ENCODE measurements around the gene KAT5. TPM values are rescaled to one million over a fixed set of nuclear protein-coding genes. Genes with fewer than 3 reads are reported as not detected.
"Not testable (repeated sequence)": the region's sequence is repeated elsewhere in the genome, so short reads cannot be mapped to it uniquely, and the experiment has no call there.

KAT5 gene
- total RNA-seq (2014; rRNA removed; shearing (Covaris generic)), result 30.7 and 34.0 TPM in 2 replicates

- peaks cover 13% of the 10 kb centered on the region for H3K36me3 ChIP-seq
- H3K27ac ChIP-seq, result peak within 1 kb of the TSS; percentile 95
- H3K4me3 ChIP-seq, result peak within 1 kb of the TSS; percentile 81
- no peaks in the 10 kb centered on the region for H3K9me3 ChIP-seq (replicated peaks)
- H3K4me1 ChIP-seq, result peaks cover 5% of the 10 kb centered on the region; the same call in 1 of the 2 replicates
- H3K27me3 ChIP-seq, result no peaks in the 10 kb centered on the region
- DNase-seq, result peak; percentile 98 to 99
These were observed at the start of gene KAT5 for GRCh38 chr11:65711785-65712632. Gene KAT5, plus strand, starts transcription at chr11:65712252. Its CDS starts 16 bp downstream, at chr11:65712268.

- Histone ChIP-seq H3K4me1 (peaks cover 4% of the 10 kb centered on the region; the same call in 1 of the 2 replicates), H3K27ac (peak within 1 kb of the TSS; percentile 62), H3K36me3 (peaks cover 28% of the 10 kb centered on the region), H3K9me3 (replicated peaks) (no peaks in the 10 kb centered on the region), H3K27me3 (no peaks in the 10 kb centered on the region), H3K4me3 (peak within 1 kb of the TSS; percentile 72)
- peak; percentile 90 for DNase-seq
These were observed 49.0 kb upstream of the KAT5 start, which contains the start of gene RELA for GRCh38 chr11:65662799-65663638. Gene RELA, minus strand, starts transcription at chr11:65662916. Its CDS starts 84 bp downstream, at chr11:65662832.

GRCh38 chr11:65663639-65664200, 48.3 kb upstream of the KAT5 start:
- no peak for DNase-seq
- H3K27me3 ChIP-seq, result no peaks in the 10 kb centered on the region
- H3K27ac ChIP-seq, result peak overlapping the region; percentile 62
- H3K4me3 ChIP-seq, result peak overlapping the region; percentile 72
- peaks cover 24% of the 10 kb centered on the region for H3K36me3 ChIP-seq
- peaks cover 4% of the 10 kb centered on the region; the same call in 1 of the 2 replicates for H3K4me1 ChIP-seq
- H3K9me3 ChIP-seq (replicated peaks), result no peaks in the 10 kb centered on the region

- H3K4me3 ChIP-seq, result no peak overlapping the region
- H3K36me3 ChIP-seq, result no peaks in the 10 kb centered on the region
- no peak overlapping the region for H3K27ac ChIP-seq
- H3K9me3 ChIP-seq (replicated peaks), result peaks cover 3% of the 10 kb centered on the region; the same call in 1 of the 2 replicates
- H3K27me3 ChIP-seq, result no peaks in the 10 kb centered on the region
- no peaks in the 10 kb centered on the region for H3K4me1 ChIP-seq
- no peak for DNase-seq
These were observed 39.7 kb upstream of the KAT5 start for GRCh38 chr11:65672180-65672860.

- Histone ChIP-seq H3K36me3 (no peaks in the 10 kb centered on the region), H3K4me1 (no peaks in the 10 kb centered on the region), H3K4me3 (no peak overlapping the region), H3K9me3 (replicated peaks) (peaks cover 3% of the 10 kb centered on the region; the same call in 1 of the 2 replicates), H3K27me3 (no peaks in the 10 kb centered on the region), H3K27ac (no peak overlapping the region)
- DNase-seq, result no peak
These were observed 39.1 kb upstream of the KAT5 start for GRCh38 chr11:65672982-65673381.

- DNase-seq, result no peak
- Histone ChIP-seq H3K36me3 (no peaks in the 10 kb centered on the region), H3K27me3 (no peaks in the 10 kb centered on the region), H3K9me3 (replicated peaks) (no peaks in the 10 kb centered on the region), H3K4me1 (no peaks in the 10 kb centered on the region), H3K4me3 (no peak overlapping the region), H3K27ac (no peak overlapping the region)
These were observed 31.8 kb upstream of the KAT5 start for GRCh38 chr11:65680192-65680743.

GRCh38 chr11:65683480-65683879, 28.6 kb upstream of the KAT5 start:
- not testable (repeated sequence) for H3K27me3 ChIP-seq, H3K27ac ChIP-seq

GRCh38 chr11:65685981-65686380, 26.1 kb upstream of the KAT5 start:
- no peak for DNase-seq
- no peak overlapping the region for H3K4me3 ChIP-seq
- H3K27me3 ChIP-seq, result no peaks in the 10 kb centered on the region
- no peaks in the 10 kb centered on the region for H3K36me3 ChIP-seq
- no peaks in the 10 kb centered on the region for H3K9me3 ChIP-seq (replicated peaks)
- H3K27ac ChIP-seq, result no peak overlapping the region
- H3K4me1 ChIP-seq, result no peaks in the 10 kb centered on the region

More at GRCh38 chr11:65683480-65683879, 28.6 kb upstream of the KAT5 start:
- not testable (repeated sequence) for H3K4me3 ChIP-seq; DNase-seq; H3K9me3 ChIP-seq (replicated peaks); H3K4me1 ChIP-seq; H3K36me3 ChIP-seq

GRCh38 chr11:65691847-65692246, 20.2 kb upstream of the KAT5 start:
- H3K9me3 ChIP-seq (replicated peaks); H3K27ac ChIP-seq; DNase-seq; H3K4me1 ChIP-seq; H3K36me3 ChIP-seq; H3K4me3 ChIP-seq: not testable (repeated sequence)
- H3K27me3 ChIP-seq, result peaks cover 21% of the 10 kb centered on the region

- no peak for DNase-seq
- no peaks in the 10 kb centered on the region for H3K9me3 ChIP-seq (replicated peaks)
- no peak overlapping the region for H3K4me3 ChIP-seq
- H3K27me3 ChIP-seq, result peaks cover 21% of the 10 kb centered on the region
- no peaks in the 10 kb centered on the region for H3K36me3 ChIP-seq
- H3K27ac ChIP-seq, result no peak overlapping the region
- peaks cover 8% of the 10 kb centered on the region for H3K4me1 ChIP-seq
These were observed 19.7 kb upstream of the KAT5 start for GRCh38 chr11:65692367-65692766.

GRCh38 chr11:65695459-65696241, 16.4 kb upstream of the KAT5 start:
- peaks cover 26% of the 10 kb centered on the region for H3K27me3 ChIP-seq
- peaks cover 8% of the 10 kb centered on the region for H3K4me1 ChIP-seq
- peak; percentile 52 to 81 for DNase-seq
- no peak overlapping the region for H3K27ac ChIP-seq
- no peaks in the 10 kb centered on the region for H3K36me3 ChIP-seq
- H3K9me3 ChIP-seq (replicated peaks), result peaks cover 6% of the 10 kb centered on the region; the same call in 1 of the 2 replicates
- no peak overlapping the region for H3K4me3 ChIP-seq

- no peaks in the 10 kb centered on the region for H3K36me3 ChIP-seq
- peaks cover 26% of the 10 kb centered on the region for H3K27me3 ChIP-seq
- no peak overlapping the region for H3K27ac ChIP-seq
- no peak overlapping the region for H3K4me3 ChIP-seq
- no peak for DNase-seq
- peaks cover 6% of the 10 kb centered on the region; the same call in 1 of the 2 replicates for H3K9me3 ChIP-seq (replicated peaks)
- peaks cover 8% of the 10 kb centered on the region for H3K4me1 ChIP-seq
These were observed 15.1 kb upstream of the KAT5 start for GRCh38 chr11:65696802-65697552.

- DNase-seq, result no peak
- Histone ChIP-seq H3K4me1 (peaks cover 10% of the 10 kb centered on the region), H3K9me3 (replicated peaks) (peaks cover 6% of the 10 kb centered on the region; the same call in 1 of the 2 replicates), H3K27me3 (peaks cover 26% of the 10 kb centered on the region), H3K4me3 (no peak overlapping the region), H3K36me3 (no peaks in the 10 kb centered on the region), H3K27ac (no peak overlapping the region)
These were observed 13.8 kb upstream of the KAT5 start for GRCh38 chr11:65698205-65698604.

Data from SJCRH30 (cell line).